TTC549 (cell line): ENCODE data around the gene MLKL.

ENCODE experiments used
- FAIRE-seq: peaks from 2 replicates; lab custom pipeline; 2012; peaks lifted over from hg19 to GRCh38; lab: Jason Lieb, UNC

MLKL gene

DNA sequence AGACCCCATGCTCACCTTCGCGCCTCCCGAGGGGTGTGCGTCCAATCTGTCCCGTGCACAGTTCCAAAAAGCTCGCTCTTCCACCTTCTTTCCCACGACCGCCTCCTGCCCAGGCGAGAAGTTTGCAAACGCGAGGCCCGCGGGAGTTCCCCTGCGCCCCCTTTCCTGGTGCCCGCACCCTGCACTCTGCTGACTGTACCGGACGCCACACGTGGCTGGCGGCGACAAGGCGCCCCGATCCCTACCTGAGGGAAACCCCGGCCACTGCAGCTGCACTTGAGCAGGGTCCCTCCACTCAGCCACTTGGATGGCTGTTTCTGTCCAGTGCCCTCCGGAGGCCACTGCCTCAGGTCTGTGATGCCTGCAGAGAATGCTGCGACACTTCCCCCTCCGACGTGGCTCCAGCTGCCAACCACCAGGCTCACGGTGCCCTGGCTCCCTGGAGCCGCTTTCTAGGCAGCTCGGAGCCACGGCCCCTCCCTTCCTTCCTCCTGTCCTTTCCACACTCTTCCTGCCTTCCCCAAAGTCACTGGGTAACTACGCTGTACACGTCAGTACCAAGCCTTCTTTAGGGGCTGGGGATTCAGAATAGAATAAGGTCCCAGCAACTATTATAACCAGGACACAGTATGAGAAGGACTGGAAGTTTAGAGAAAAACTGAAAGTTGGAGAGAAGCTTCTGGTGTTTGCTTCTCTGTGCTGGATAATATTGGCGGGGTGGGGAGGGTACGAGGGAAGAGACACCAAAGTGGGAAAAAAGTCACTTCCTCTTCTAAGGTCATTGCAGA lies at the start of gene MLKL:
Gene MLKL (minus strand): TSS at position 425 of the 788 bp plus-strand sequence. CDS start 5,105 bp downstream, outside the sequence.
- no peak for FAIRE-seq

DNA sequence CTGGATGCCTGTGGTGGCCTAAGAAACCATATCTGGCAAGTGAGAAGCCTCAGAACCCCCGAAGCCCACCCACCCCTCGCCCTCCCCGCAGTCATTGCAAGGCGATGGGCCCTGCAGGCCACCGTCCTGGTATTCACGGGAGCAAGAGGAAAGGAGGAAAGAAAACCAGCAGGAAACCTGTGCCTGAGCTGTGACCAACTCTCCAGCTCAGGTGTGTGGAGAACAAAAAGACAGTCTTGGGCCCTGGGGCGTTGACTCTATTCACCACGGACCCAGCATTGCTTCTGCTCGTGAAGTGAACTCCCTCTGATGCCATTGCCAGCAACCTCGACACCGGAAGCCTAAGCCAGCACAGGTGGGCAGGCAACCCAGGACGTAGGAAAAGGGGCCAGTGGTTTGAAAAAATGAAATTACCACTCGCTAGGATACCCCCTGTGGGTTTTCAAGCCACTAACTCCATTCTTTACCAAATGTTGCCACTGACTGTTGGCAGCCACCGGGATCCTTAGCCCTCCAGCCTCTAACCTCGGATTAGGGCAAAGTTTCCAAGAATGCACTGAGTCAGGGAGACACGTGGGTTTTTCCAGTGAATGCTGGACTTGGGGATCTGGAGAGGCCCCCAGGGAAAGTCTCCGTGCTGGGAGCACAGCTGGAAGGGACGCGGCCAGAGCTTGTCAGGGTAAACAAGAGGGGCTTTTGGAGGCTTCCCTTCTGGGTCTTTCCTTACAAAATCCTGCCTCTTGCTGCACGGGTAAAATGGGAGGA lies 48.8 kb upstream of the MLKL start:
- no peak for FAIRE-seq

DNA sequence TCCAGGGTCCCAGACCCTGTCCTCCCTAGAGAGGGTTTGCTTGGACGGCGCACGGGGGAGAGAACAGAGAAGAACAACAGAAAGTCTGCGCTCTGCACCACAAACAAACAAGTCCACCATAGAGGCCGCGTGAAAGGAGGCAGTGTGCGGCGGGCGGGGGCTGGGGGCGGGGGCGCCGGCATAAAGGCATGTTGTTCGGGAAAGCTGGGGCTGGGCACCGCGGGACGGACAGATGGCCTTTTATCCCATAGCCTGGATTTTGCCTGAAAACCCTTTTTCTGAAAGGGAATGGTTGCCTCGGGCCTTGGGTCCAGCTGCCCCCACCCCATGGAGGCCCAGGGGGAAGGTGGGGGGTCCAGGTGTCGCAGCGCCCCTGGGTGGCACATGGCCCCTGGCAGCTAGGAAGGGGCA lies 48.0 kb upstream of the MLKL start:
- FAIRE-seq: no peak

DNA sequence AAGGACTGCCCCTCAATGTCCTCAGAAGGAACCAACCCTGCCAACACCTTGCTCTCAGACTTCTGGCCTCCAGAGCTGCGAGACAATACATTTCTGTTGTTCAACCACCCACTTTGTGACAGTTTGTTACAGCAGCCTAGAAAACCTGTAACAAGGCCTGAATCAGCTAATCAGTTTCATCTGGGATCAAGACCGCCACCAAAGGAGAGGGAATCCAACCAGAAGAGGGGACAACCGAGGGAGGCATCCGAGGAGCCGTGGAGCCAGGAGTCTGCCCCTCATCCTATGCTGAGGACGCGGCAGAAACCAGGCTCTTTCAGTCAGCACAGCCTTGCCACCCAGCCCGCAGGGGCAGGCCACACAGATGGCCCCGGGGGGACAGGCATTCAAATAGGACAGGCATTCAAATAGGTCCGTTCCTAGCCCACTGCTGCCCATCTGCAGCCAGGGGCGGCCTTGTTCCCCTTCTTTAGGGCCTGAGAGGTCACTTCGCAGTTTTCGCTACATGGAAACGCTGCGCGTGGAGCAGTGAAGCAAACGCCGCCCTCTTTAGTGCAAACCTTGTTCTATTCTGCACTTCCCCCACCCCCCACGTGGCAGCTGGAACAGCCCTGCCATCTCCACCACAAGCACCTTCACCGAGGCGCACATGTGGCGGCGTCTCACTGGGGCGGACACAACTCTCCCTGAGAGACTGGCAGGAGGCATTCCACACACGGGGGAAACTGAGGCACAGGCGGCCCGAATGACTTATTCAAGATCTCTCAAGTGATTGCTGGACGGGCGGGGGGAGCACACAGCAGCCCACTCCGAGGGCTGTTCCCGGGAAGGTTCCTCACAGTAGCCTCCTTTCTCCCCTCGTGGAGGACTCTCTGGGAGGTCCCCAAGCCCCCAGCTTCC lies 47.3 kb upstream of the MLKL start:
- no peak for FAIRE-seq

DNA sequence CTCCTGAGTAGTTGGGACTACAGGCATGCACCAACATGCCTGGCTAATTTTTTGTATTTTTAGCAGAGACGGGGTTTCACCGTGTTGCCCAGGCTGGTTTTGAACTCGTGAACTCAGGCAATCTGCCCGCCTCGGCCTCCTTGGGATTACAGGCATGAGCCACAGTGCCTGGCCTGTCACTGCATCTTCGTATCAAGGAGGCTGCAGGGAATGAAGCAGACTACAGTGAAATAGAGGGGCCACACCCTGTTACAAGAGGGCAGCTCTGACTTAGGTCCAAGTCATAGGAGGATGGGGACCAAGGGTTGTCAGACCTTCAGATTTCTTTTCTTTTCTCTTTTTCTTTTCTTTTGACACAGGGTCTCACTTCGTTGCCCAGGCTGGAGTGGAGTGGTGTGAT lies 45.3 kb upstream of the MLKL start:
- no peak for FAIRE-seq

DNA sequence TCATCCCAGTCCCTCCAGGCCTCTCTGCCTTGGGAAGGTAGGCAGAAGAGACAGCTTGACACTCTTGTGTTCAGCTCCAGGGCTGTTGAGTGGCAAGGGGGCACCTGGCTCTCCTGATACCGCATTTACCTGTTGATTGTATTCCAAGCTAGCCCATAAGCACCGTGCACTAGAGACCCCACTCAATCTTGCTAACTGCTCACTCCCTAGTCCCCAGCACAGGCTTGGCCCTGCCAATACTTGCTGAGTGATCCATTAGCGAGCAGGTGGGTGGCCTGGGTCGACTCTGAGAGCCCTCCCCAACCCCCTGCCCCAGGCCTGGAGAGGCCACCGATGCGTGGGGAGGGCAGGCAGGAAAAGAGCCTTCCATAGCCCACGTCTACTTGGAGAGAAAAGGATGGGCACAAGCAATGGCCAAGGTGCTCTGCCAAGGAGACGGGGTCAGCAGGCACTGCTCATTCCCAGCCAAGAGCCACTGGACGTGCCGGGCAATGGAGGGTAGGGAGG lies 44.5 kb upstream of the MLKL start:
- FAIRE-seq: no peak

DNA sequence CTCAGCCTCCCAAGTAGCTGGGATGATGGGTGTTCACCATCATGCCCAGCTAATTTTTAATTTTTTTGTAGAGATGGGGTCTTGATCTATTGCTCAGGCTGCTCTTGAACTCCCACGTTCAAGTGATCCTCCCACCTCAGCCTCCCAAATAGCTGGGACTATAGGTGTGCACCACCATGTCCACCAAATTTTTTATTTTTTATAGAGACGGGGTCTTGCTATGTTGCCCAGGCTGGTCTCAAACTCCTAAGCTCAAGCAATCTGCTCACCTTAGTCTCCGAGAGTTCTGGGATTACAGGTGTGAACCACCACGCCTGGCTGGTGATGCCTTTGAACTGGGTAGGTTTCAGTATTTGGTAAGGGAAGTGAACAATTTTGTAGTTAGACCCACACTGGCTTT lies 43.9 kb upstream of the MLKL start:
- no peak for FAIRE-seq

DNA sequence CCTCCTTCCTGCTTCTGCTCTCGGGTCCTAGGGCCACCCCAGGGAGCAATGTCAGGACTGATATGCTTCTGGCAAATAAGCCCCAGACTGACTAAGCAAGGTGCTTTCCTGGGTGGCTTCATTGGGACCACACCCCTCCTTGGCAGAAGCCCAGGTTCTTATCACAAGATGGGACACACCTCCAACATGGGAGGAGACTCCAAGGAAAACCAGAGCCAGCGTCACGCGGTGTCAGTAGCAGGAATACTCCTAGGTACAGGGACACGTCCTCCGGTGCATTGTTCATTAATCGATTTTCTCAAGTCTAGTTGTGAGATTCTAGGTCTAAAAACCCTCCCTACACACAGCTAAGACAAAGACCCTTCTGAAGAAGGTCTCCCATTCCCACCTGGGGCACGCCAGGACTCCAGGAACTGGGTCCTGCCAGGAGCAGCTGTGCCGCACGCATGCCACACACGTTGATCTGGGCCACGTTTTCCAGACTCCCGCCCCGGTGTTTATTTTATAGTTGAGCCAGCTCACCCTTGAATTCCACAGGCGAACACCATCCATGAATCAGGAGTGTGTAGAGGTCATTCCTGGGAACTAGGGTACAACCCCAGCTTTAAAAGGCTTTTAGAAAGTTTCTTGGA lies 43.1 kb upstream of the MLKL start:
- no peak for FAIRE-seq

DNA sequence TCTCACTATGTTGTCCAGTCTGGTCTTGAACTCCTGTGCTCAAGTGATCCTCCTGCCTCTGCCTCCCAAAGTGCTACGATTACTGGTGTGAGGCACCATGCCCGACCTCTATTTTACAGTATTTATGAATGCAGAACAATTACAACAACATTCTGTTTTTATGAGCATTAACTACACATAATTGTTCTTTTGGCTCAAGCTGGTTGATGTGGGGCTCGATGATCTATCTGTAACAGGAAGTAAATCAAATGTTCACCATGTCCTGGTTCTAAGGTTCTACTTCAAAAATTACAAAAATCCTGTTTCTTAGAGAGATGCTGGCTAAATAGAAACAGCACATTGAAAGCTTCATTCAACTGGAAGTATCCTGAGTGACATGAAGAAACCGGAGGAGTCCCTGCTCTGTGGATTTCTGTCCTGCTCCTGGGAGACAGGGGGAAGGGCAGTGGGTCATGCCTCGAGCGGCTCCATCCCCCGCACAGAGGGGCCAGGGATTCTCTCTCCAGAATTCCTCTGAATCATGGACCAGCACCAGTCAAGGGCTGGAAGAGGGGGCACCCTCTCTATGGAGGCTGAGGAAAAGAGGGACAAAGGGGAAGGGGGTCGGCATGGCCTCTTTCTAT lies 42.5 kb upstream of the MLKL start:
- FAIRE-seq: no peak

DNA sequence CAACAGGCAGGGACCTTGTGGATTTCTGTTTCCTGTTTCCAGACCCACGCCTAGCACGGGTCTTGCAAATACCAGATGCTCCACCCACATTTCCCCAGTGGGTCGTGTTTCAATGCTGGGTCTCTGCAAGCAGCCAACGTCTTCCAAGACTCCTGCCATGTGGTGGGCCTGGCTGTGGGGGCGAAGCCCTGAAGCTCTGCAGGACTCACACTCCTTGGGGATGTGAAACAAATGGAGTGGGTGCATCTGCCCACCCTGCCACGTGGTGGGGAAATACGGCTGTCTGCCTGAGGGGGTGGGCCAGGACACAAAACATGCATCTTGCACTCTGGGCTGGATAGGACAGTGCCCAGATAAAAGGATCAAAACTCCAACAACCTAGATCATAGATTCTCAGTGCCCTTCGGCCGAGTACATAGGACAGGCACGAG lies 41.4 kb upstream of the MLKL start:
- no peak for FAIRE-seq

DNA sequence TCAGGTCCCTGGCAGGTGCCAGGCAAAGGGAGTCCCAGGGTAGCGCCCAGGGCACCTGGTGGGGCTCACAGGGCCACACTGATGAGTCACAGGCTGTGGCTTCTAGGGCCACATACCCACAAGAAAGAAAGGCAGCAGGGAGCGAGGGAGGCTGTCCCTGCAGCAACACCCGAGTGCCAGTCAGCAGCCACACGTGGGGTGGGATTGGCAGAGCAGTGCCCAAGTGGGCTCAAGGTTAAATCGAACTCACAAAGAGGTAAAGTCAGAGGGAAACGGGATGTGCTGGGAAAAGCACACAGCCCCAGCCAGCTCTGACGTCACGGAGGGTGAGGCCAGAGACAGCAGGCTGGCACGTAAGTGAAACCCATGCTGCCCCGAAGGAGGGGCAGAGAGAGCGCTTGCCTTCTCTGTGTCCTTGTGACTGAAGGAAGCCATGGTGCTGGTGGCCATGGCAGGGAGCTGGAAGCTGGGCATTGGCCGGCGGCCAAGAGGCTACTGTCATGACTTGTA lies 40.2 kb upstream of the MLKL start:
- no peak for FAIRE-seq

DNA sequence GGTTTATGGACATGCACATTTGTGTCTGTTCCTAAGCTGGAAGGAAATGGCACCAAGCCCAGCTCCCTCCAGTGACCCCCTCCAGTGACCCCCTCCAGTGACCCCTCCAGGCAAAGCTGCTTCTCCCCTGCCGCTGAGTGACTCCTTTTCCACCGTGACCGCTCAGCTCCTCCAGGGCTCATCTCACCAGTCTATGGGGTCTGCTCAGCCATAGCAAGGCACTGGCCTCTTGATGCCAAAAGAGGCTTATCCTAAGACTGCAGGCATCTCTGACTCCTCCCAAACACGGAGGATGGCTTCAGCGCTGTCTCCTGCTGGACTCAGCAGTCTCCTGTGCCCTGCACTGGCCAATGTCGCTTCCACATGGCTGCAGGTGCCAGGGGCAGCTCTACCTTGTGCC lies 38.6 kb upstream of the MLKL start:
- no peak for FAIRE-seq

DNA sequence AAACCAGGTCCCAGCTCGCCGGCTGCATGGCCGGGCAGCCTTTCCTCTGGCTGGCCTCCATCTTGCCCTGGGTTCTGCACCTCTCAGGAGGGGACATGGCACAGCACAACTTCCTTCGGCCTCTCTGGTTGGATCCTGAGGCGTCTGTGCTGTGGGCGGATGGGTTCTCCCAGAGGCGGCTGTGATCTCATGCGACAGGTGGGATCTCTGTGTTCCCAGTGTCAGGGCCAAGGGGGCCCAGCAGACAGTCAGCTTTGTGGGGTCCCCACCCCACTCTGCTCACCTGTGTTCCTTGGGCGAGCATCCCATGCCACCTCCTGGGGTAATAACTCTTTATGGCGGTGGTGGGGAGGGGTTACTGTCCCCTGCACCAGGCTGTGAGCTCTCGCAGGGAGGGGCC lies 38.2 kb upstream of the MLKL start:
- no peak for FAIRE-seq

DNA sequence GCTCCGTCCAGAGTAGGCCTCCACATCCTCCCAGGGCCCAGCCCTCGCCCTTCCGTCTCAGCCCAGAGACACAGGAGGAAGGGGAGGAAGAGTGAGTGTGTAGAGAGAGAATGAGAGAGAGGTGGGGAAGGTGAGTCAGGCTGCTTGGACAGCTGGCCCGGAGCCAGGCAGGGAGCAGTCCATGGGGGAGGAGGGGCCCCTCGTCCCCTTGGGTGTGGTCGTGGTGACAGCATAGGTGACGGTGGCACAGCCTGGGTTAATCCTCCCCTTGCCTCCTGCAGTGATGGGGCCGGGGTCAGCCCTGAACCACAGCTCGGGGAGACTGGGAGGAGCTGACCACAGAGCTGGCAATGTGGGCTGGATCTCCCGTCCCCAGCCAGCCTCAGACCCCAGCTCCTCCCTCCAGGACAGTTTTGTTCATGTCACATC lies 37.5 kb upstream of the MLKL start:
- no peak for FAIRE-seq

DNA sequence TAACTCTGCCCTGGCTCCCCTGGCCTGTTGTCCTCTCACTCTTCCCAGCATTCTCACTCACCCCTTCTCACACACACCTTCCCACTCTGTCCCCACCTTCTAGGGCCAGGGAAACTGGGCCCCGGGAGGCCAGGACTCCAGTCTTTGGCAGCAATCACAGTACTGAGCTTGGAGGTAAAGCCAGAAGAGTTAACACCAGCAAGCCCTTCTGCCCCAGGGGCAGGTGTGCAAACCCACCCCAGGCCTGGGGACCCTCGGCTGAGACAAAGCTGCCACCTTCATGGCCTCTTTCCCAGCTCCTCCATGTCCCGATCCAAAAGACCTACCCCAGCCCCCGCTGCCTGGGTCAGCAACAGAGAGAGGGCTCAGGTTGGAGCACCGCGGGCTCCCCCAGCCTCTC lies 36.9 kb upstream of the MLKL start:
- no peak for FAIRE-seq

DNA sequence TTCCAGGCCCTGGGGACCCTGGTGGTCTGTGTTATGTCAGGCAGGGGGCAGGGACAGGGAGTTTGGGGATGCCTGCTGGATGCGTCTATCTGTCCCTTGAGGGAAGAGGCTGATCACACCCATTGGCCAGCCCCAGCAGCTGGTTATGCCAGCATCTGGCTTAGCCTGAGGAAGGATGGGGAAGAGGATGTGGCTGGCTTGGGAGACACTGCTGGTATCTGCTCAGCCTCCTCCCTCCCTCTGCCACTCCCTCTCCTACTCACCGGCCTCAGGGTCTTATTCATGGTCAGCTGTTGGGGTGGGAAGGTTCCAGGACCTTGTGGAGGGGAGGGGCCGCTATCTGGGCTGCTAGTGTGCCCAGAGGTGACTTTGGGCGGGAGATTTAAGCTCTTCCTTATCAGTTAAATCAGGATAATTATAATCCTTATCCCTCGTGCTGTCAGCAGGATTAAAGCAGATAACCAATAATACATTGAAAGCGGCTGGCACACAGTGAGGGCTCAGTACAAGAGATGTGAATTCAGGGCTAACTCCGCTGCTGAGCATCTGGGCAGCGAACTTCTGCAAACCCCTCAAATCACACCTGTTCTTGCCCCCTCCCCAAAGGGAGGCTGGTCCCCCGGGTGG lies 36.0 kb upstream of the MLKL start:
- no peak for FAIRE-seq

DNA sequence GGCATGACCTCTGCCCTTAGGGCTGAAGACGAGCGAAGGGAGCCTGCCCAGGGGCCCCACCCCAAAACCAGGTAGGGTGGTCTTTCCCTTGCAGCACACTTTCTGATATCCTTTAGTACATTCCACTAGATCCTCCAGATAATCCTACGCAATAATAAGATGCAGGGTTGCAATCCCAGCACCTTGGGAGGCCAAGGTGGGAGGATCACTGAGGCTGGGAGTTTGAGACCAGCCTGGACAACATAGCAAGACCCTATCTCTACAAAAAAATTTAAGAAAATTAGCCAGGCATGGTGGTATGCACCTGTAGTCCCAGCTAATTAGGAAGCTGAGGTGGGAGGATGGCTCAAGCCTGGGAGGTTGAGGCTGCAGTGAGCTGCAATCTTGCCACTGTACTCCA lies 34.9 kb upstream of the MLKL start:
- no peak for FAIRE-seq

DNA sequence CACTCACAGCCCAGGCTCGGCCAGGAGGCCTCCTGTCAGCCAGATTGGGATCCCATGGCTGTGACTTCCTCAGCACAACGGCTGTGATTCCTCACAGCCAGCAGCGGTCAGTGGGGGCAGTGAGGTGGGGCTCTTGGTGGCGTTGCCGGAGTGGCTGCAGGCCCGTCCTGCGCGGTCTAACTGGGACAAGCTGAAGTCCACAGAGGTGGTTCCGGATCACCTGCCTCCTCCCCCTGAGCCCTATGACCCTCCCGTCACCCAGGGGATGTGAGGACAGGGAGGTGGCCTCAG lies 34.4 kb upstream of the MLKL start:
- FAIRE-seq: no peak

DNA sequence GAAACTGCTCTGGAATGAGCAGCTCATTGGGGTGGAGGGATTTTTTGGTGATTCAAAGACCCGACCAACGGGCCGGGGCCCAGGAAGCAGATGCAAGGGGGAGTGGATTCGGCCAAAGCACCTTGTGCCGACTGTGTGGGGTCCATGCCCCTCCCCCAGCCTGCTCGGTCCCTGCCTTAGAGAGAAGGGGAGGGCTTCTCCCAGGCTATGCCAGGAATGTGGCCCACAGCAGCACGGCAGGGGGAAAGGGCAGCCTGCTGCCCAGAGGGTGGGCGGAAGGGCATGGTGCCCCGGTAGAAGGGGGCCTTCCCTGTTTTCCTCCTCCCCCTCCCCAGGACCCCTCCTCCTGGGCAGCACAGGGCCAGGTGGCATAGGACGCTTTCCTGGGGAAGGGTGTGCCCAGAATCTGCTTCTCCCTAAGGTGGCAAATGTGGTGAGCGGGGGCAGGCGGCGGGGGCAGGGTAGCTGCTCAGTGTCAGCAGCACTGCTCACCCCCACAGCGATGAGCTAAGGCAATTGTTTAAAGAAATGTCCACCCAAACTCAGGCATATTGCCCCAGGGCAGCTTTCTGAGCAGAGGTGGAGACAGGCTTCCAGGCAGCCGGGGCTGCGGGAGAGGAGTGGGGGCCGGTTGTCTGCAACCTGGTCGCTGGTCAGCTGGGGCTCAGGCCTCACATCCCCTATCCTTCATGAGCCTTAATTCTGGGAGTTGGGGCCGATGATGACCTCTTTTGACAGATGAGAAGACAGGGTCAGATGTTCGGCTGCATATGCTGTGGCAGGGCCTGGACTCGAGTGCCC lies 33.9 kb upstream of the MLKL start:
- FAIRE-seq: no peak

DNA sequence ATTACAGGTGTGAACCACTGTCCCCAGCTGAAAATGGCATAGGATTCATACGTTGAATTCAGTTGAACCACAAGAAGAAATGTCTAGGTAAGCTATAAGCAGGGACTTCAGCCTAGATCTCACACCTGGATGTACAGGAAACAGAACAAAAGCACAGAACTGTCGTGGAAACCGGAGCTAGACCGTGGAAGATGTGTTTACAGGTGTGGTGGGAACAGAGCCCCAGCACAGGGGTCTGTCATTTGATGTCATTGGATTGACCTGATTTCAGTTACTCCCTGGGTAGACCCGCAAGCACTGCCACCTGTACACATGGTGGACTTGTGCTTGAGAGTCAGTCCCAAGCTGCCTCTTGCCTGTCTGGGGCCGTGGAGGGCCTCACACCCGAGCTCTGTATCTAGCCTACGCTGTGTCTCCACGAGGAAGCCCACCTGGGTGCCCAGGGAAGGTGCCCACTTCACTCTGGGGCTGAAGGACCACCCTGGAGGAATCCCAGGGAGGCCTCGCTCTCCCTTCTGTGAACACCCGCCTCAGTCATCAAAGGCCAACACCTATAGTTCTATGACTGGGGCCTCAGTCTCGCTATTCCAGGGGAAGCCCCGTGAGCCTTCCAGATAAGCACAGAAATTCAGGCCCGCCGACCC lies 32.2 kb upstream of the MLKL start:
- no peak for FAIRE-seq
